ENCODE results near the gene SMG6.
"Not testable (repeated sequence)": the region's sequence is repeated elsewhere in the genome, so short reads cannot be mapped to it uniquely, and the experiment has no call there.

Gene SMG6

GRCh38 chr17:2263183-2264066, 40.2 kb downstream of the SMG6 start:
- no peak for DNase-seq (ENCODE audit: low read depth in 2 of 2)

- DNase-seq (ENCODE audit: low read depth in 2 of 2), result no peak
Measured at GRCh38 chr17:2262135-2262587, 41.4 kb downstream of the SMG6 start.

DNA sequence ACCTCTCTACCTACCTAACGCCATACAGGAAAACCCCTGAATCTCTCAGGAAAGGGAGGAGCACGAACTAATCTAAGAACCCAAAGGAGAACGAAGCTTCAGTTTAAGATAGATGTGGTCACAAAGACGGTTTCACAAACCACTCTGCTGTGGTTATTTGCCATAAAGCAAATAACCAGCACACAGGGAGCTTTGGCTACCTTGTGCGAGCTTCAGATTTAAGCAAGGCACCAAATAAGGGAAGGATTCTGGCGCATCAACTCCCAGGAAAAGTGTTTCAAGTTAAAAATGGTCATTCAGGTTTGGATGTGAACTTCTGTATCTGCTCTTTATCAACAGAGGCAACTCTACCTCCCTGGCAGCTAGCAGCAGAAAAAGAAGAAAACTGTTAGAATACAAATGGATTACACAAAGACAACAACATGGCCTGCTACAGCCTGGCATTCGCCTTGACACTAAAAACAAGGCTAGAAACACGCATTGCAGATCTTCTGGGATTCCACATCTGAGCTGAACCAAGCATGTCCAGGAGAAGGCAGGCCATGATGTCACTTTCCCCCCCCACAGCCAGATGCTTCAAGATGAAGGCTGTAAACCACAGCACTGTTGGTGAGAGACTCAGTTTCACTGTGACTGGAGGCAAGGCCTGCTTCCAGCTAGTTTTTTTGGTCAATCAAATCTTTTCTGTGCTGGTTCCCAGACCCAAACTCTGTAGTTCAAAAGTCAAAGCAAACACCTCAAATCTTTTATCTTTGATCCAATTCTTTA, 43.6 kb downstream of the SMG6 start:
- DNase-seq (ENCODE audit: low read depth in 2 of 2), result peak; percentile 51 to 74

DNA sequence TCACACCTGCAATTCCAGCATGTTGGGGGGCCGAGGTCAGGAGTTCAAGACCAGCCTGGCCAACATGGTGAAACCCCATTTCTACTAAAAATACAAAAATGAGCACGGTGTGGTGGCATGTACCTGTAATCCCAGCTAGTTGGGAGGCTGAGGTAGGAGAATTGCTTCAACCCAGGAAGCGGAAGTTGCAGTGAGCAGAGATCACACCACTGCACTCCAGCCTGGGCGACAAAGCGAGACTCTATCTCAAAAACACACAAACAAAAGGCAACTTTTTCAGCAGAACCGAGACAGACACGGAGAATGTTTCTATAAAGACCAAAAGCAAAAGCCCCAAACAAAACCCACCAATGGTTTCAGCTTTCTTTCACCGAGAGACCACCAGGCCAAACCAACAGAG, 44.8 kb downstream of the SMG6 start:
- not testable (repeated sequence) for DNase-seq (ENCODE audit: low read depth in 2 of 2)

DNA sequence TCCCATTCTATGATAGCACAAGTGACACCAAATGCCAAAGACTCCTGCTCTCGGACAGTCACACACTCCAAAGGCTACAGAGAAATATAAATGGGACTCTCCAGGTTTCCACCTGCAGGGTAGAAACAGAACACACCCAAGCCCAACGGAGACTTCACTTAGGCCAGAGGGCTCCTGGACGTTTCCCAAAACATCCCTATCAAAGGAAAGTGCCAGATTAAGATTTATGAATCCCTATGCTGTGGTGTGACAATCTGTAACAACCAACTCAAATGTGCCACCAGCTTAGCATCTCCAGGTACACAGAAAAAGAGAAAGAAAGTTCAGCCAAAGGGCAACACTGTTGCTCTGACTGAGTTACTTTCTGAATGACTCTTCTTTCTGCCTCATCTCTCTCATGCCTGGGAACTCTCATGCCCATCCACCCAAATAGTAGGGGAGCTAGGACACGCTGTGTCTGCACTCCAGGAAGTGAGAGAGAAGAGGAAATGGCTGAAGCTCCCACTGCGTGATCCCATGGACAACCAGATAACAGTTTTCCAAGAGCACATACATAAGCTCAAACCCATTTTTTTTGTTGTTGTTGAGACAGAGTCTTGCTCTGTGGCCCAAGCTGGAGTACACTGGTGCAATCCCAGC, 49.7 kb downstream of the SMG6 start:
- no peak for DNase-seq (ENCODE audit: low read depth in 2 of 2)

- no peak for DNase-seq (ENCODE audit: low read depth in 2 of 2)
Measured at GRCh38 chr17:2253362-2253761, 50.2 kb downstream of the SMG6 start.

- DNase-seq (ENCODE audit: low read depth in 2 of 2), result no peak
Measured at GRCh38 chr17:2251098-2251497, 52.5 kb downstream of the SMG6 start.

- no peak for DNase-seq (ENCODE audit: low read depth in 2 of 2)
Measured at GRCh38 chr17:2250140-2251095, 53.2 kb downstream of the SMG6 start.

DNA sequence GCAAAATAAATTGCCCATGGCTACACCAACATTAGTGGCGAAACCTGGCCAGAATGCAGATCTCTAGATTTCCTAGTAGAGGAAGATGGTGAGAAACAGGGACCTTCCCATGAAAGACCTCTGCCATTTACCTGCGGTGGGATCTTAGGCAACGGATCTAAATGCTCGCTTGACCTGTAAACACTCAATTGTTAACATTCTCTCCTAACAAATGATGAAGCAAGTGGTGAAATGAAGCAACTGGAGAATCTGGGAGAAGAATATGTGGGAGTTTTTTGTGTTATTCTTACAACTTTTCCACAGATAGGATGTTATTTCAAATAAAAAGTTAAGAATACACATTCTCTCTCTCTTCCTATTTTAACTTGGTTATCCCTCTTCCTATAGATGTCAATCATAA, 56.6 kb downstream of the SMG6 start:
- DNase-seq (ENCODE audit: low read depth in 2 of 2), result no peak

DNA sequence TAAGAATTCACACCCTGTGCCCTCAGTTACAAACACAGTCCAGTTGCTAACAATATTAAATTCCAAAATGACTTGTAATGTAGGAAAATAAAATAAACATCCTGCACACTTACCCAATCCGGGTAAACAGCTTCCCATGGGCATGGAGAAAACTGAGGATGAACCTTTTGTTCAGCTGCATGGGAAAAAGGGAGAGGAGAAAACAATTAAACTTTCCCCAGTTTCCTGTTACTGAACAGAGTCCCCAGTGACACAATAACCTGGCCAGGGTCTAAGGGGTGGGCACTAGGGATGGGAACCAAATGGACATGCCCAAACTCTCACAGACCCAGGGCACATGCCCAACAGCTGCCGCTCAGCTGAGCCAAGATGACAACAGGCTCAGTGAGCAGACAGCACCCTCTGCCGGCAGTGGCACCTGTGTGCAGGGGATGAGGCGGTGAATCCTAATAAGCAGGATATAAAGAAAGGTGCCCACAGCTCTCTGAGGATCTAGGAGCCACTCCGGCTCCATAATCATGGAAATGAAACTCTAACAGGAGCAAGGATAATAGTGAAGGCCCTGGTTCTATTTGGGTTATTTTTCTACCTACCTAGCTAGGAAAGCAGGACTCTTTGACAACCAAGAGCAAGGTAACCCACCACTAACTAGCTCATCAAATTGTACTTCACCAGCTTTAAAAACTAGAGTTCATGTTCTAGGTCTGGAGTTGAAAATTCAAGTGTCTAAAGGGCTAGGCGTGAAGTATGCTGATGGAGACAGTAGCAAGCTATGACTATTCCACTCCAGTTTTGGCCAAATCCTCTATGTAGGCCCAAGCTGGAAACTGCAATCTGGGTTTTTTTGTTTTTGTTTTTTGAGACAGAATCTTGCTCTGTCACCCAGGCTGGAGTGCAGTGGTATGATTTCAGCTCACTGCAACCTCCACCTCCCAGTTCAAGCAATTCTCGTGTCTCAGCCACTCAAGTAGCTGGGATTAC, 58.8 kb downstream of the SMG6 start:
- peak; percentile 73 to 76 for DNase-seq (ENCODE audit: low read depth in 2 of 2)

- no peak for DNase-seq (ENCODE audit: low read depth in 2 of 2)
Measured at GRCh38 chr17:2243953-2244352, 59.6 kb downstream of the SMG6 start.

DNA sequence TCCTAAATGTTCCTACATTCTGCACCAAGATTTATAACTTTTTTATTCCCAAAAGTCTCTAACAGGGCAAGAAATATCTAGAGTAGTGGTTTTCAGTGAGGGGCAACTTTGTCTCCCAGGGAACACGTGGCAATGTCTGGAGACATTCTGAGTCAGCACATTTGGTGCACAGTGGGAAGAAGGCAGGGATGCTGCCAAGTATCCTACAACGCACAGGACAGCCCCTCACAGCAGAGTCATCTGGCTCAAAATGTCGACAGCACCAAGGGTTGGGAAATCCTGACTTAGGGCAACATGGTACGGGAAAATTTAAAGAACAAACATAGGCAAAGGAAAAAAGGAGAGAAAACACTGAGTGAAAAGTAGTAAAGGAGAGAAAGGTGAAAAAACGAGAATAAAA, 61.8 kb downstream of the SMG6 start:
- no peak for DNase-seq (ENCODE audit: low read depth in 2 of 2)

DNA sequence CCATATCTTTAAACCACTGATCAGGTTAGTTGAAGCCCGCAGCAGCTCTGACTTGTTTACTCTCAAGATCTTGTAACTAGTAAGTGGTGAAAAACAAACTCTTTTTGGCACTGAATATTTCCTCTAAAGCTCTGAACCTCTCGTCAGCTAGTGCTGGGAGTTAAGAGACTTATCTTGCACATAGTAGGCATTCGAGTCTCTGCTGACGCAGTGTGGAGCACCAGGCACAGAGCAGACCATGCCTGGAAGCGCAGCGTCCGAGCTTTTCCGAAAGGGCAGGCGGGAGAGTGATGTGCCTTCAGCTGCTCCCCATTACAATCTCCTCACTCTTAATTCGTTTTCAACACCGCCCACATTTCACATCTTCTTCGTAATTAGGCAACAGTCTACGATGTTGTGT, 63.0 kb downstream of the SMG6 start:
- no peak for DNase-seq (ENCODE audit: low read depth in 2 of 2)

GRCh38 chr17:2239882-2240430, 63.6 kb downstream of the SMG6 start:
- DNase-seq (ENCODE audit: low read depth in 2 of 2), result peak; percentile 33 to 38

- DNase-seq (ENCODE audit: low read depth in 2 of 2), result no peak
Measured at GRCh38 chr17:2239170-2239551, 64.4 kb downstream of the SMG6 start.

DNA sequence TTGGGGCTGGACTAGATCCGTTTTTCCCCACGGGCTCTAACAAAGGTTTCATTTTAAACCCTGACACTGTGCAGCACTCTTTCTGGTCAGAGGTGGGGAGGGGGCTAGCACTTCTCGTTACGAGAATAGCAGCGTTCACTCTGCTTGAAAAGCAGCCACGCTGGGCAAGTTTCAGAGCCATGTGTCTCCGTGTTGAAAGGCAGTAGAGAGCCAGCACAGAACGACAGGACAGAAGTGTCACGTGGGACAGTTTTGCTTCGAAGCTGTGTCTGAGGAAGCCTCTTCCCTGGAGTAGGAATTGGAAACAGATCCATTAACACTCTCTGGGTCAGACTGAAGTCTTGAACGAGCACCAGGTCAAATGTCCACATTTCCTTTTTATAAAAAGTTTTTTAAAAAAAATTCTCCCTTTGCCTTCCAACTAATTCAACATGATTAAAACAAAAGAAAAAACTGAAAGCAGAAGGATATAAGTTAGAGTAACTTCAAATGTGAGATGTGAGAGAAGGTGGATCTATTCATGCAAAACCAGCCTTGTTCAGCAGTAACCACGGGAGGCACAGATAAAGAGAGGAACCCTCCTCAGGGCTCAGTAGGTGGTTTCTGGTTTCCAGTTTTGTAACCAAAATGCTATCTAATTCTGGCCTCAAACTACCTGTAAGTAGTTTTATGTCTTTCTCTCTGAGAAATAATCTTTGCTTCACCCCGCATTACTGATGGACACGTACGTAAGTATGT, 65.0 kb downstream of the SMG6 start:
- no peak for DNase-seq (ENCODE audit: low read depth in 2 of 2)

GRCh38 chr17:2237950-2238349, 65.6 kb downstream of the SMG6 start:
- DNase-seq (ENCODE audit: low read depth in 2 of 2), result no peak

DNA sequence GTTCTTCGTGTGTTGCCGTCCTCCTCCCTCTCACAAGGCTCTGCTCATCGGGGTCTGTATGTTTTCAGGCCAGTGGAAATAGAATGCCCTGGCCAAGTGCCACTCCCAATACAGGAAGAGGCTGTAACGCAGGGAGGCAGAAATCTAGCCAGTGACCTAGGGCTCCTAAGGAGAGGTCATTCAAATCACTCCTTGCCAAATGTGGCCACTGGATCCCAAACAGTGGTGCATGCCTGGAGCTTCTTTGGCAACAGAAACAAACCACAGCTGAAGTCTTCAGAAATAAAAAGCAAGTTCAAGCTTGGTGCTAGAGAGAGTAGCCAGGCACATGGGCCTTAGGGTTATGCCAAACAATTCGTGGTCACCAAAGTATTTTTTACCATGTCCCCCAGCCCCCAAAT, 66.1 kb downstream of the SMG6 start:
- DNase-seq (ENCODE audit: low read depth in 2 of 2), result no peak

- no peak for DNase-seq (ENCODE audit: low read depth in 2 of 2)
Measured at GRCh38 chr17:2235792-2236366, 67.7 kb downstream of the SMG6 start.

Data from stimulated activated CD4-positive, alpha-beta T cell treated with anti-CD3 and anti-CD28 coated beads, Interleukin-12 subunit alpha, Interleukin-12 subunit beta, amount 100 ng/mL, for 24 hours (primary cell).